SIG-M5 treated with dmso at 0.1 percent for 504 hours (cell line): Measurements from ENCODE around the gene OXNAD1.
"Not testable (repeated sequence)": the region's sequence is repeated elsewhere in the genome, so short reads cannot be mapped to it uniquely, and the experiment has no call there.

Experiments used
- DNase-seq: peaks from one replicate; lab custom pipeline; 2025; ENCODE audit not compliant: unreplicated experiment; lab: John Stamatoyannopoulos, UW

OXNAD1 gene

GRCh38 chr3:16302082-16302631 is 37.1 kb downstream of the OXNAD1 start:
- no peak for DNase-seq

- no peak for DNase-seq
Observed at GRCh38 chr3:16303037-16303575, 38.1 kb downstream of the OXNAD1 start.

DNA sequence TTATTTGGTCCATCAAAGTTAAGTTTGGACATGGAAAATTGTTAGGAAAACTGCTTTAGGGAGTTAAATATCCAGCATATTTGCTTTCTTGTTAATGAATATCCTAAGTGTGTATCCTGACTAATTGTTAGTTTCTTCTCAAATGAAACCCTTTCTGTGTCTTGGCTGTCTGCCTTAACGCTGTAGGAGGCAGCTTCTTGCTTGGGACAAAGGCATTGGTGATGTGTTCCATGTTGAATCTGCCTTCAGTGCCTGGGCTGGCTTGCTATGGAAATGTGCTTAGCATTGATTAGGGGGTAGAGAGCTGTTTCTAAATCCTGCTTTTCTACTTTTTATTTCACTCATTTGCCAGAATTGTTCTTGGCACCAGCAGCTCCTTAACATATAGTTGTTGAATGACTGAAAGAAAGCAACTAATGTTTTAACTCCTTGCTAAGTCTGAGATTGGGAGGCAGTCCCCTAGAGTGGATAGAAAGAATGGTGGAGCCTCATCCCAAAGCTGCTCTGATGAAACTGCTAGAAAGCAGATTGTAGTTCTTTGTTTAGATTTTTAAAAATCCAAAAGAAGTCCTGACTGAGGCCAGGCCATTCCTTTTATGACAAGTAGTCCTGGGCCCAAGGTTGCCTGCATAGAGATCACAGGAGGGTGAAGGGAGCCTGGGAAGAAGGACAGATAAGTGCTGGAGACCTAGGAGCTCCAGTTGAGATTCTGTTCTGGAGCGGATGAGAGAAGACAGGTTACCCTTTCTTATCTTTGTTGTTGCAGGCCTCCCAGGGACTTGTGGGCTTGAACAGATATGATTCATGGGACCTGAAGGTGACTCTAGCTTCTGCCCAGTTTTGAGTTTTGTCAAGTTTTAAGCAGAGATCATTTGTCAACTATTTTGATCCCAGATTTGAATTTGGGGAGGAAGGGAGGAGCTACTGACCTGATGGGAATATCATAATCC is 39.3 kb downstream of the OXNAD1 start:
- no peak for DNase-seq

- DNase-seq, result no peak
Observed at GRCh38 chr3:16305111-16305541, 40.1 kb downstream of the OXNAD1 start.

DNA sequence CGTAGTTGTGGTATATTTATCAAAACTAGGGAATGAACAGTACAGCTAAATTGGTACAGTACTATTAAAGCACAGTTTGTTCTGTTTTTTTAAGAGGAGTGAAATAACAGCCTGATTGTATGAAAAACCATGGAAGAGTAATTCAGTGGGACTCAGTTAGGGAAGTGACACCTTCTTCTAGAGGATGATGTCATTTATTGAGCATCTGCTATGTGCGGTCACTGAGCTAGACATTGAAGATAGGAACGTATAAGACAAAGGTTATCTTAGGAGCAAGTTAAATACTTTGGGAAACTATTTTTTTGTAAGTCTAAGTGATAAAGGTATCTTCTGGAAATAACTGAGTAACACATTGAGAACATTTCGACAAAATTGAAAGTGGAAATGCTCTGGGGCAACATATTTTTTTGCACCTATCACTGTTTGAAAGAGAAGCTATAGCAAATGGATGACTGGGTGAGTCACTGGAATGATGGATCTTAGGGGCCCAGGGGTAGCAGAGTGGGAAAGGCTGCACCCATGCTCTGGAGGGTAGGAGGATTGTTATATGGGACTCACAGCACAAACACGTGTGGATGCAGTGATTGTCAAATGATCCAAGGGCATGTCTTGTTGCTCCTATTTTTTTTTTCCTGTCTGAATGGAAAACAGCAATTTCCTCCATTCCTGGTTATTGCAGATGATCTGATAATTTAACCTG is 43.0 kb downstream of the OXNAD1 start:
- no peak for DNase-seq

DNA sequence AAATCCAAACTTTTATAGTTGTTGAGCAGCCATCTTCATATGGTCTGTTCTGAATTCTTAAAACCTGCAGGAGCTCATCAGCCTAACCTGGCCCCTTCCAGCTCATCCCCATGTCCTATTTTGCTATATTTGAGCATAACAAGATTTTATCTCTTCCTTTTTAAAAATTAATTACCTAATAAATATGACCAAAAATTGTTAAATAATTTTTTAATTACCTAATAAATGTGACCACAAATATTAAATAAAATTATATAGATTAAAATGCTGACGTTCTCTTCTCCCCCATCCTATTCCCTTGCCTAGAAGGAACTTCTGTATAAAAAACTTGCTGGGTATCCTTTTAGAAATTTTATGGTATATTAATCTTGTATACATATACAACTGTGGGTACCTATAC is 43.7 kb downstream of the OXNAD1 start:
- DNase-seq, result no peak

- no peak for DNase-seq
Observed at GRCh38 chr3:16309558-16309957, 44.5 kb downstream of the OXNAD1 start.

DNA sequence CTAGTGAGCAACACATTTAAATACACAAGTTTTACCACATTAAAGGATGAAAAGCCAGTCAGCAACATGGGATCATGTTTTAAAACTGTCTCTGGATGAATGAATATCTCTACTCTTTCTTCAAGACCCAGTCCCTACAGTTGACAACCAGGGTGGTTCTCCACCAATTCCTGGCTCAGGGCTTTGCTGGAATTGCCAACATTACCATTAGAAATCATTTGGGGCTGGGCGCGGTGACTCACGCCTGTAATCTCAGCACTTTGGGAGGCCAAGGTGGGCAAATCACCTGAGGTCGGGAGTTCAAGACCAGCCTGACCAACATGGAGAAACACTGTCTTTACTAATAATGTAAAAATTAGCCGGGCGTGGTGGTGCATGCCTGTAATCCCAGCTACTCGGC is 45.5 kb downstream of the OXNAD1 start:
- not testable (repeated sequence) for DNase-seq

GRCh38 chr3:16311960-16312451 is 47.0 kb downstream of the OXNAD1 start:
- DNase-seq, result no peak

GRCh38 chr3:16313886-16314645 is 49.1 kb downstream of the OXNAD1 start:
- DNase-seq, result no peak

DNA sequence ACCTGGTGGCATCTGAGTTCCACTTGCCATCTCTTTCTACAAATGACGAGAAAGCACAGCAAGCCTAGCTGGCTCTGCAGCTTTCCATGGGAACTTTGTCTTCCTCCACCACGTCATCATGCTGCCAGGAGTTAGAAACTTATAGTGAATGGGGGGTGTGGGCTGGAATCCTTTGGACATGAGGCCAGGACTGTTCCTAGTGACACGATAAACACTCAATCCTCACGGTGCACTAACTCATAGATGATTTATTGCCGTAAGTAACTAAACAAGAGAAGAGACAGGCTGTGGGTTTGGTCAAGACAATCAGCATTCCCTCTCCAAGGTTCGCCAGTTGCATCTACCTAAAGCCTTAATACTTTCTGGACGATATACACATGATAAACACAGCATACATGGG is 50.6 kb downstream of the OXNAD1 start:
- DNase-seq, result no peak

DNA sequence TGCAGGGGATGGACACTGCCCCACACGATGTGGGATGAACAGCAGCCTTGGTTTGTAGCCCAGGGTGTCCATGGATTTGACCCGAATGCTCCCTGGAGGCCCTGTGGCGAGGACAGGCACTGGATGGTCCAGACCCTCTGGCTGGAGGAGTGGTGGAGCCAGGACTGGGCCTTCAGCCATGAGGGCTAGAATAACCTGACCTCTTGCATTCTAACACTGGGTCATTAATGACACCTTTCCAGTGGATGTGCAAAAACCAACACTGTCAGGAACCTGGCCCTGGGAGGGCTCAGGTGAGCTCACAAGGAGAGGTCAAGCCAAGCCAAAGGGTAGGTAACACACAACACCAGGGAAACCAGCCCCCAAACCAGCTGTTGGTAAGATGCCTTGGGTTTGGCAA is 51.4 kb downstream of the OXNAD1 start:
- no peak for DNase-seq

- DNase-seq, result no peak
Observed at GRCh38 chr3:16316847-16317560, 52.0 kb downstream of the OXNAD1 start.

DNA sequence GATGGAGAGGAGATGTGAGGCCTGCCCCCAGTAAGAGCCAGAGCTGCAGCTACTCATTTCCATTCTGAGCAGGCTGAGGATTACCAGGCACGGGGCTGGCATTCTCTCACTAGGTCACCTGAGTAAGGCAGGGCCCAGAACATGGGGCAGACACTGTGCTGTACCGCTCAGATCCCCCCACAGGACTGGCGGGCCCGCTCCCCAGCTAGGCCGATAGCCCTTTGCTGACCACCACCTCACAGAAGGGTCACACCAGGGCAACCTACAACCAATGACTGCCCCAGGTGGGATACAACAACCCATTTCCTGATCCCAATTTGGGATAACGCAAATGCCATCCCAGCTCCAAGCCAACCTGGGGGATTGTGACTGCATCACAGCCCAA is 52.5 kb downstream of the OXNAD1 start:
- no peak for DNase-seq

DNA sequence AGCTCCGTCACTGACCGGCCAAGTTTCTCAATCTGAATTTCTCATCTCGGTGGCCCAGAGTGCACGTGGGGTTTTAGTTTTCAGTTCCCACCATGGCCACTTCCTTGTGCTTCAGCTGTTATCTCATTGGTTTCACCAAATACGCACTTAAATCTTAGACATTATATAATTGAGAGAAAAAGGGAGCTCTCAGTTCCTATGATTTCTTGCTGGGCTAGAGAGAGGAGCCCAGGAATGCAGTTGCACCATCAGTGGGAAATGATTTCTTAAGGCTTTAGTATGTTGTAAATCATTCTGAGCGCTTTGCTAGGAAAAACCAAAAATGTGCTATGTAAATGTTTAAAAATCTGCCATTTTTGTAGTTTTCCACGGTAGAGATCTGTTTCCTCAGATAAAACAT is 53.2 kb downstream of the OXNAD1 start:
- DNase-seq, result no peak

DNA sequence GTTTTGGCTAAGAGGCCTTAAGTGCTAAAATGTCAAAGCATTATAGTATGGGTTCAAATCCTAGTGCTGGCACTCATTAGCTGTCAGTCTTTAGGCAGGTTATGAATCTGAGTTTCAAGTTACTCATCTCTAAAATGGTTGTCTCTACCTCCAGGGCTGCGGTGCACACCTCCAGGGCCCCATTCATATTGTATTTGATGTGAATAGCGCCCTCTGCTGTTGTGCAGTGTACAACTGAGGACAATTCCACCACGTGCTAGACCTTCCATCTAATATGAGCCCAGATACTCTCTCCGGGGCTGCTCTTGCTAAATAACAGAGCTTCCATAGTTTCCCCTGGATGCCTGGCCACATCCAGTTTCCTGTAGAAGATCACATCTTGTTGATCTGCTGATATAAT is 54.3 kb downstream of the OXNAD1 start:
- peak; percentile 14 for DNase-seq

DNA sequence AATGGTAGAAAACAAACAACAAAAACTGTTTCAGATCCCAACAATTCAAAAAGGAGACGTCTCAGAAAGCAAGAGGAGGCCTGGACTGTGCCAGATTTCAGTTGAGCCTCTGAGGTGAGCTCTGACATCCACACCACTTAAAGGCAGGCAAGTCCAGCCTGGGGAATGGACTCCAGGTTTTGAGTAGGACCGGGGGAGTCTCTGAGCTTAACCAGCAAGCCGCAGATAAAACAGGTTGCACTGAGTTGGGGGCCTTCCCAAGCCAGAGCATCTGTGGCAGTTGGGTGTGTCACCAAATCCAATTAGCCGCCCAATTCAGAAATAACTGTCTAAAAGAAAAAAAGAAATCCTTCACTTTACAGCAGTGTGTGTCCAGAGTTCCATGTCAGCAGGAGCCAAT is 54.7 kb downstream of the OXNAD1 start:
- DNase-seq, result no peak

- DNase-seq, result no peak
Observed at GRCh38 chr3:16320711-16321110, 55.7 kb downstream of the OXNAD1 start.

DNA sequence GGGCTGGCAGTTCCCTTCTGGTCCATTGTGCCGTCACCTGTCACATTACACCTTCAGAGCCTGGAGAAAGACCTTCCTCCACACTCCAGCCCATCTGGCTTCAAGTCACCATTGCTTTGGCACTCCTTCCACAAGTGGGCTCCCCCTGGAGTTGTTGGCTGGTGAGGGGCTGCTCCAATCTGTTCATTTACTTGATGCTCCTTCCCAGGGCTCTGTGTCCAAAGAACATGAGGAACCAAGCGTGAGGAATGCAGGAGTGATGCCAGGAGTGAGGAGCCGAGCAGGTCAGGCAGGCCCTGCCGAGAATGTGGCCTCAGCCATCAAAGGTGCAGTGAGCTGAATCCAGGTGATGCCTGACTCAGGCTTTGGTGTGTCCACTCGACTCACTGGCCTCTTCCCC is 57.2 kb downstream of the OXNAD1 start:
- no peak for DNase-seq

DNA sequence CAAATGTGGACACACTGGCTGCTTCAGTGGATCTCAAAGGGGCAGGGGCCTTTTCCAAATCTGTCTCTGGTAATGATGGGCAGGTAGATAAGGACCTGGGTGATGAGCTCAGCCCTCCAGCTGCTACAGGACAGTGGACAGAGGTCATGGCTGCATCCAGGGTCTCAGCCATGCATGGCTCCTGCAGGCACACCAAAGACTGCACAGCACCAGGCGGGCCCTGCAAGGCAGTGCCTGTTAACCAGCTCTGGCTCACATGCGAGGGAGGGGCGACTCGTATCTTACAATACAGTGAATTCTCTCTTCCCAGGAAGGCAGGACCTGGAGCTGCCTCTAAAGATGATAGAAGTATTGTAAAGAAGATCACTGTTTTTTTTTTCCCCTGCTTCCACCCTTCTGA is 58.7 kb downstream of the OXNAD1 start:
- no peak for DNase-seq
